Stimulated activated CD4-positive, alpha-beta T cell treated with anti-CD3 and anti-CD28 coated beads, TNF-alpha, amount 100 ng/mL, for 1 hour (primary cell): ENCODE data around the gene NDUFA6.
"Not testable (repeated sequence)": the region's sequence is repeated elsewhere in the genome, so short reads cannot be mapped to it uniquely, and the experiment has no call there.

ENCODE experiments used
- DNase-seq, 3 donors: peaks; one replicate each; pipeline ENCODE4 v3.0.0-alpha.2; 2020; ENCODE audit warnings: low read depth in 3 of 3, low spot score in 1 of 3

NDUFA6 gene

DNA sequence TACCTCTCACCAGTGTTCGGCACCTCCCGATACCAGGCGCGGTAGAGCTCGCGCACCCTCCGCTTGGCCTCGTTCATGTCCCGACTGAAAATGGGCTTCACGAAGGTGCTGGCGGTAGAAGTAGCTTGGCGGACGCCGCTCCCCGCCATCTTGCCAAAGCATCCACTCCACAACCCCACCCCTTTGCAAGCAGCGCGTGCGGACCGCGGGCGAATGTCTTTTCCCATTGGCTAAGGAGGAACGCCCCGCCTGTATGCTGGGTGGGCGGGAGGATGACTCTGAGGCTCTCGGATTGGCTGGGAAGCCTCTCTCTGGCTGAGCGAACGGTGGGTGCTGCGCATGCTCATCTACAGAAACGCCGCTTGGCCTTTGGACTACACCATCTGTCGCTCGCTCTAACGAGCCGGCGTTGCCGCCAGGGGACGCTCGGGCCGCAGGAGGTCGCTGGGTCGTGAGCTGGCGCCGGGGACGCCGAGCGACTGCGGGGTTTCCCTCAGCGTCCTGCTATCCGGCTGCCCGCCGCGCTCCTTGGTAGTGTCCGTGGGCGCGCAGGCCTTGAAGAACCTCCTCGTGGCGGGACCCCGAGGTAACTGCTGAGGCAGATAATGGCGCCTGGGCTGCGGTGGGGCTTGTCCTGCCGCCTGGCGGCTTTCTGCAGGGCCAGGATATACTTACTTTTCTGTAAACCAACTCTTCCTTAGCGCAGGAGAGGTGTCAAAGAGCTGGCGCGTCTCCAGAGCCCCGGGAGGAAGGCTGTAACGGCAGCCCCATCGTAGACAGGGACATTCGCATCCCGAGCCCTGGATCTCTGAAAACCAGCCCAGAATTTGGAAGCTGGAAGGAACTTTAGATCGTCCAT, at the start of gene NDUFA6:
NDUFA6 (minus strand) TSS at position 177 of the 859 bp plus-strand sequence; CDS start at position 149, 28 bp downstream.
- peak; percentile 92 to 98 (median 96) for DNase-seq

DNA sequence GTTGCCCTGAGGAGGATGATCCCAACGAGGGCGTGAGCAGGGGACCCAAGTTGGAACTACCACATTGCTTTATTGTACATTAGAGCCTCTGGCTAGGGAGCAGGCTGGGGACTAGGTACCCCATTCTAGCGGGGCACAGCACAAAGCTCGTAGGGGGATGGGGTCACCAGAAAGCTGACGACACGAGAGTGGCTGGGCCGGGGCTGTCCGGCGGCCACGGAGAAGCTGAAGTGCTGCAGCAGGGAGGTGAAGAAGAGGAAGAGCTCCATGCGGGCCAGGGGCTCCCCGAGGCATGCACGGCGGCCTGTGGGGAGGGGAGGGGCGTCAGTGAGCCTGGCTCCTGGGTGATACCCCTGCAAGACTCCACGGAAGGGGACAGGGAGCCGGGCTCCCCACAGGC, 49.6 kb upstream of the NDUFA6 start:
- not testable (repeated sequence) for DNase-seq

DNA sequence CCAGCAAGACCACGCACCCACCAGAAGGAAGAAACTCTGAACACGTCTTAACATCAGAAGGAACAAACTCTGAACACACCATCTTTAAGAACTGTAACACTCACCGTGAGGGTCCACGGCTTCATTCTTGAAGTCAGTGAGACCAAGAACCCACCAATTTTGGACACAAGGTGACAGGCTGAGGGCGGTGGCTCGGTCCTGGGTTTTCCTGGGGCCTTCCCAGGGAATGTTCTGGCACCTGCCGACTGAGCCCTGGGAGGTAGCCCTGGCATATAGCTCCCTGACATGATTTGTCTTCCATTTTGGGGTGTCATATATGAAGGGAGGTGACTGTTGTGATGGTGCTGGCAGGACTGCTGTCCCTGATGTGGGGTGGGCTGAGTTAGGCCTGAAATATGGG, 48.9 kb upstream of the NDUFA6 start:
- not testable (repeated sequence) for DNase-seq

DNA sequence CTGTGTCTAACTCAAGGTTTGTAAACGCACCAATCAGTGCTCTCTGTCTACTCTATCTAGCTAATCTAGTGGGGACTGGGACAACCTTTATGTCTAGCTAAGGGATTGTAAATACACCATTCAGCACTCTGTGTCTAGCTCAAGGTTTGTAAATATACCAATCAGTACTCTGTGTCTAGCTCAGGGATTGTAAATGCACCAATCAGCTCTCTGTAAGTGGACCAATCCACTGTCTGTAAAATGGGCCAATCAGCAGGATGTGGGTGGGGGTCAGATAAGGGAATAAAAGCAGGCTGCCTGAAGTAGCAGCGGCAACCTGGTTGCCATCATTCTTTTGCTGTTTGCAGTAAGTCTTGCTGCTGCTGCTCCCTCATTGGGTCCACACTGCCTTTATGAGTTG, 48.4 kb upstream of the NDUFA6 start:
- no peak for DNase-seq

DNA sequence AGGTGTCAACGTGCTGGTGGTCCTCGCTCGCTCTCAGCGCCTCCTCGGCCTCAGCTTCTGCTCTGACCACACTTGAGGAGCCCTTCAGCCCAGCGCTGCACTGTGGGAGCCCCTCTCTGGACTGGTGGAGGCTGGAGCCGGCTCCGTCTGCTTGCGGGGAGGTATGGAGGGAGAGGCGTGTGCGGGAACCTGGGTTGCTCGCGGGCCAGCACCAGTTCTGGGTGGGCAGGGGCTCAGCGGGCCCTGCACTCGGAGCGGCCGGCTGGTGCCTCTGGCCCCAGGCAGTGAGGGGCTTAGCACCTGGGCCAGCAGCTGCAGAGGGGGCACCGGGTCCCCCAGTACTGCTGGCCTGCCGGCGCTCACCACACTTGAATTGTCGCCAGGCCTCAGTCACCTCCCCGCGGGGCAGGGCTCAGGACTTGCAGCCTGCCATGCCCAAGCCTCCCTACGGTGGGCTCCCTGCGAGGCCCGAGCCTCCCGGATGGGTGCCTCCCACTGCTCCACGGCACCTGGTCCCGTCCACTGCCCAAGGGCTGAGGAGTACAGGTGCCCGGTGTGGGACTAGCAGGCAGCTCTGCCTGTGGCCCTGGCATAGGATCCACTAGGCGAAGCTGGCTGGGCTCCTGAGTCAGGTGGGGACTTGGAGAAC, 47.7 kb upstream of the NDUFA6 start:
- no peak for DNase-seq

DNA sequence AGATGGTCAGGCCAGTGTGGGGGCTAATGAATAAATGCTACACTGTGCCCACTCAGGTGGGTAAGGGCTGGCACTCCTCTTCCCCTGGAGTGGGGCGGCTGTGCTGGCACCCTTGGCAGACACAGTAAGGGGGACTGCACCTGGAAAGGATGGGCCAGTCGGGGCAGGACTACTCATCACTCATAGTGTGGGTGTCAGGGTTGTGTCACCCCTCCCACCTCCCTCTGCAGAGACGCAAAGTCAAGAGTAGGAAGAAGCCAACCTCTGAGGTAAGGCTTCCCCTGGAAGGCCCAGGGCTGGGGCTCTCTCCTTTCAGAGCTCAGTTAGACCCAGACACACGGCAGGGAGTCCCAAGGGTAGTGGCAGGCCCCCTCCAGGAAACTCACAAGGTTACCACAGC, 45.1 kb upstream of the NDUFA6 start:
- not testable (repeated sequence) for DNase-seq

DNA sequence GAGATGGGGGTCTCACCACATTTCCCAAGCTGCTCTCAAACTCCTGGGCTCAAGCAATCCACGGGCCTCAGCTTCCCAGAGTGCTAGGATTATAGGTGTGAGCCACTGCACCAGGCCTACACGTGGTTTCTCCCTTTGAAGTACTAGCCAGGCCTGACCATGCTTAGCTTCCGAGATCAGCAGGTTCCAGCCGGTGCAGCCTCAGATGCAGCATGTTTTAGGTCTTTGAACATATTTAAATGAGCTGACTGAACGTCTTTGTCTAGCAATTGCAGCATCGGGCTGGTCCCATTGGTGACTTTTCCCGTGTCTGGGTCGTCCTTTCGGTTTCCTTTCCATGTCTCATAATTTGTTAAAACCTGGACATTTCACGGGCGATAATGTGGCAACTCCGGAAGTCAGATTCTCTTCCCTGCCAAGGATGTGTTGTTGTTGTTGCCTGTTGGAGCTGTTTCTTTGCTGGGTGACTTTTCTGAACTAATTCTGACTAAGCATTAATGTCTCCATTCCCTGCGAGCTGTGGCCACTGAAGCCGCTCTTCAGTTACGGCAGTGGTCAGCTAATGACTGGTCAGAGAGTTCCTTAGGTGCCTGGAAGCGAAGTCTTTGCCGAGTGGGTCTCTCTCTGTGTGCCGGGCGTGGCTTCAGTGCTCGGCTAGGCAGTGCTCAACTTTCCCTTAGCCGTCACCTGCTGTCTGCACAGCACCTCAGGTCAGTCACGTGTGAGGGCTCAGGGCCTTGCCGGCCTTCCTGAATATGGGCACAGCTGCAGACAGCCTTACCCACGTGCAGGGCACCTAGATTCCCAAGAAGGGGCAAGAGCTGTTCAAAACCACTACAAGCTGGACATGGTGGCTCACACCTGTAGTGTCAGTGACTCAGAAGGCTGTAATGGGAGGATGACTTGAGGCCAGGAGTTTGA, 43.8 kb upstream of the NDUFA6 start:
- no peak for DNase-seq

DNA sequence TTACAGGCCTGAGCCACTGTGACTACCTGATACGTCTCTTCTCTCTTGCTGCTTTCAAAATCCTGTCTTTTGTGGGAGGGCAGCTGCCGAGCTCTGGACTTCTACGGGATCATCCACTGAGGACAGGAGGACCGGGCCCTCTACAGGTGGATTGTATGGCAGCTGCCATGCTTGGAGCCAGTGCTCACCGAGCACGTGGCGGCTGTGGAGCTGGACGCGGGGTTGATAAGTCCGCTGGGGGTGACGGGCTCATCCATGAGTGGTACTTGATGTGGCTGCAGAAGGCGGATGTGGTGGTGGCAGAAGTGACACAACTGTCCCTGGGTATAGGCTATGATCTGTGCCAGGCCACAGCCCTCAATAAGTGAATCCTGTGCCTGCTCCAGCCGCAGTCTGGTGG, 41.9 kb upstream of the NDUFA6 start:
- no peak for DNase-seq

DNA sequence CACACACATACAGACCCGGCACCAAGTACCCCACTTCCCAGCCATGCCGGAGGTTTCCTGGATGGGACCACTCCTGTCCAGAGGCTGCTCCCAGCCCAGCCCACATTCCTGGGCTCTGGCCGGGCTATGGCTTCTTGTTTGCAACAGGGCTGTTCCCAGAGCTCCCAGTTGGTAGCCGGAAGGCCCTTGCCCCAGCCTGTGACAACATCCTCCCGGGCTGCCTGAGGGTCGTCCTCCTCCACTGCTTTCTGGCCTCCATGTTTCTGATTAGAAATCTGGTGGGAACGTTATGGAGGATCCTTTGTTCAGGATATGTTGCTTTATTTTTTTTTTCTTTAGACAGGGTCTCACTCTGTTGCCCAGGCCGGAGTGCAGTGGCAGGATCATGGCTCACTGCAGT, 41.0 kb upstream of the NDUFA6 start:
- DNase-seq: no peak

DNA sequence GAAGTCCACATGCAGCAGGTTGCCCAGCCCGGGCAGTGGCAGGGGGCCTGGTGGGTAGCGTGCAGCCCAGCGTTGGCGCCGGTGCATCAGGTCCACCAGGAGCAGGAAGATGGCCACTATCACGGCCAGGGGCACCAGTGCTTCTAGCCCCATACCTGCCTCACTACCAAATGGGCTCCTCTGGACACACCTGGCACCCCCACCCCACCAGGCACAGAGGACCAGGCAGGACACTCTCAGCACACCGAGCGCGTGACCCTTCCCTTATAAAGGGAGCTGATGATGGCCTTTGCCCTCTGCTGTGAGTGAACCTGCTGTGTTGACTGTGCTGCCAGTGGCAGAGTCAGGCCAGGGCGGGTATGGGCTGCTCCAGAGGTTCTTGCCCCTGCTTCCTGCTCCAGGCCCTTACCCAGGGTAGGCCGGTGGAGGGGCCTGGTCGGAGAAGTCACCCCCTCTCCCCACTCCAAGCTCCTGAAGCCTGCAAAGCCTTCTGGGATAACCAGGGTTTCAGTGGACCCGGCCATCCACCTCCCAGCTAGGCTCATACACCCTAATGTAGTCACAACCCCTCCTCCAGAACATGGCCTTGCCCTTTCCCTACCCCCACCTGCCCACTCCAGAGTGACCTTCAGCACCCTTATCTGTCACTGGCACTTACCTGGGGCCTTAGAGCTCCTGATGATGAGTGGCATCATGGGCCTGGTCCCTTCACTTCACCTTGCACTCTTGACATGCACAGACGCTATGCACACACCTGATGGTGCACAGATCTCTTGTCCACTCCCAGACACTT, 40.3 kb upstream of the NDUFA6 start, which contains the start of gene CYP2D6:
CYP2D6 (minus strand) TSS at position 172 of the 793 bp plus-strand sequence; CDS start at position 153, 19 bp downstream.
- not testable (repeated sequence) for DNase-seq

DNA sequence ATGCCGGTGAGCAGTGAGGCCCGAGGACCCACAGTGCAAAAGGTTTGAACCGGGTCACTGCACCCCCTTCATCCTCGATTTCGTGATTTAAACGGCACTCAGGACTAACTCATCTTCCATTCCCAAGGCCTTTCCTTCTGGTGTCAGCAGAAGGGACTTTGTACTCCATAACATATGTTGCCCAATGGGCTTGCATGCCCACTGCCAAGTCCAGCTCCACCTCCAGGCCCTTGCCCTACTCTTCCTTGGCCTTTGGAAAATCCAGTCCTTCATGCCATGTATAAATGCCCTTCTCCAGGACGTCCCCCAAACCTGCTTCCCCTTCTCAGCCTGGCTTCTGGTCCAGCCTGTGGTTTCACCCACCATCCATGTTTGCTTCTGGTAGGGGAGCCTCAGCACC, 39.6 kb upstream of the NDUFA6 start:
- not testable (repeated sequence) for DNase-seq

DNA sequence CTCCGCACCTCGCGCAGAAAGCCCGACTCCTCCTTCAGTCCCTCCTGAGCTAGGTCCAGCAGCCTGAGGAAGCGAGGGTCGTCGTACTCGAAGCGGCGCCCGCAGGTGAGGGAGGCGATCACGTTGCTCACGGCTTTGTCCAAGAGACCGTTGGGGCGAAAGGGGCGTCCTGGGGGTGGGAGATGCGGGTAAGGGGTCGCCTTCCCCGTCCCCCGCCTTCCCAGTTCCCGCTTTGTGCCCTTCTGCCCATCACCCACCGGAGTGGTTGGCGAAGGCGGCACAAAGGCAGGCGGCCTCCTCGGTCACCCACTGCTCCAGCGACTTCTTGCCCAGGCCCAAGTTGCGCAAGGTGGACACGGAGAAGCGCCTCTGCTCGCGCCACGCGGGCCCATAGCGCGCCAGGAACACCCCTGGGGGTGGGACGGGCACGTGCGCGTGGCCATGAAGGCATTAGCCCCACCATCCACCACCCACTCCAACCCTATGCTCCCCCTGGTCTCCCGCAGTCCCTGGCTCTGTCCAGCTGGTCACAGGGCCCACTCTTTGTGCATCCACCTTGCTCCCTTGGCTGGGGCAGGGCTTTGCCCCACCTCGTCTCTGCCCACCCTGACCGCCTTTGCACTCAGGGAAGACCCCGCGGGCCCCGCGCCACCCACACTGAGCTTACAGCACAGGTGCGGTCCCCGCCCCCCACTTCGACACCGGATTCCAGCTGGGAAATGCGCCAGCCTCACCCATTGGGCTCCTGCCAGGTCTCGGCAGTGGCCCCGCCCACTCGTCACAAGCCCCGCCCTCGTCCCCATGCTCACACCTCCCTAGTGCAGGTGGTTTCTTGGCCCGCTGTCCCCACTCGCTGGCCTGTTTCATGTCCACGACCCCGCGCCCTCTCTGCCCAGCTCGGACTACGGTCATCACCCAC, 38.5 kb upstream of the NDUFA6 start:
- not testable (repeated sequence) for DNase-seq

DNA sequence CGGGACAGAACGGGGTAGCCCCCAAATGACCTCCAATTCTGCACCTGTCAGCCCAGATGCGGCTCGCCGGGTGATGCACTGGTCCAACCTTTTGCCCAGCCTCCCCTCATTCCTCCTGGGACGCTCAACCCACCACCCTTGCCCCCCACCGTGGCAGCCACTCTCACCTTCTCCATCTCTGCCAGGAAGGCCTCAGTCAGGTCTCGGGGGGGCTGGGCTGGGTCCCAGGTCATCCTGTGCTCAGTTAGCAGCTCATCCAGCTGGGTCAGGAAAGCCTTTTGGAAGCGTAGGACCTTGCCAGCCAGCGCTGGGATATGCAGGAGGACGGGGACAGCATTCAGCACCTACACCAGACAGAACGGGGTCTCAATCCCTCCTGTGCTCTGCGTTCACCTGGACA, 37.4 kb upstream of the NDUFA6 start:
- DNase-seq: not testable (repeated sequence)

DNA sequence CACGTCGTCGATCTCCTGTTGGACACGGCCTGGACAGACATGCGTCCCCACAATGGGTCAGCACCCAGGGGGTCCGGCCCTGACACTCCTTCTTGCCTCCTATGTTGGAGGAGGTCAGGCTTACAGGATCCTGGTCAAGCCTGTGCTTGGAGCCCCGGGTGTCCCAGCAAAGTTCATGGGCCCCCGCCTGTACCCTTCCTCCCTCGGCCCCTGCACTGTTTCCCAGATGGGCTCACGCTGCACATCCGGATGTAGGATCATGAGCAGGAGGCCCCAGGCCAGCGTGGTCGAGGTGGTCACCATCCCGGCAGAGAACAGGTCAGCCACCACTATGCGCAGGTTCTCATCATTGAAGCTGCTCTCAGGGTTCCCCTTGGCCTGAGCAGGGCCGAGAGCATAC, 37.0 kb upstream of the NDUFA6 start:
- no peak for DNase-seq

DNA sequence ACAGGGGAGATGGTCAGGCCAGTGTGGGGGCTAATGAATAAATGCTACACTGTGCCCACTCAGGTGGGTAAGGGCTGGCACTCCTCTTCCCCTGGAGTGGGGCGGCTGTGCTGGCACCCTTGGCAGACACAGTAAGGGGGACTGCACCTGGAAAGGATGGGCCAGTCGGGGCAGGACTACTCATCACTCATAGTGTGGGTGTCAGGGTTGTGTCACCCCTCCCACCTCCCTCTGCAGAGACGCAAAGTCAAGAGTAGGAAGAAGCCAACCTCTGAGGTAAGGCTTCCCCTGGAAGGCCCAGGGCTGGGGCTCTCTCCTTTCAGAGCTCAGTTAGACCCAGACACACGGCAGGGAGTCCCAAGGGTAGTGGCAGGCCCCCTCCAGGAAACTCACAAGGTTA, 33.0 kb upstream of the NDUFA6 start:
- not testable (repeated sequence) for DNase-seq

DNA sequence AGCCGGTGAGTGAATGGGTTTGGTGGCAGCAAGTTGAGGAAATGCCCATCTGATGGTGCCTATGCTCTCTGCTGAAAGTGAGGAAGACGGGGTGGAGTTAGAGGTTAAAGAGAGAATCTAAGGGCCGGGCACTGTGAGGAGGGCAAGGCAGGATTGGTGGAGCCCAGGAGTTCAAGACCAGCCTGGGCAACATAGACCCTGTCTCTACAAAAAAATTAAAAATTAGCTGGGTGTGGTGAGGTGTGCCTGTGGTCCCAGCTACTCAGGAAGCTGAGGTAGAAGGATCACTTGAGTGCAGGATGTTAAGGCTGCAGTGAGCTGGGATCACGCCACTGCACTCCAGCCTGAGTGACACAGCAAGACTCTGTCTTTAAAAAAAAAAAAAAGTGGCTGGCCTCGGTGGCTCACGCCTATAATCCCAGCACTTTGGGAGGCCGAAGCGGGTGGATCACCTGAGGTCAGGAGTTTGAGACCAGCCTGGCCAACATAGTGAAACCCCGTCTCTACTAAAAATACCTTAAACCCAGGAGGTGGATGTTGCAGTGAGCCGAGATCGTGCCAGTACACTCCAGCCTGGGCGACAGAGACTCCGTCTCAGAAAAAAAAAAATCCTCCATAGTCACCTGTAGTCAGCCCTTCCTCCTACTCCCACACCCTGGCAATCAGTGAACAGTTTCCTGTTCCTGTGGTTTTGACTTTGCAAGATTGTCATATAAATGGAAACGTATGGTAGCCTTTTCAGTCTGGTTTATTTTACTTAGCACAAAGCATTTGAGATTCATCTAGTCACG, 29.9 kb upstream of the NDUFA6 start:
- DNase-seq: peak in 1 of 3 donors; percentile 7

DNA sequence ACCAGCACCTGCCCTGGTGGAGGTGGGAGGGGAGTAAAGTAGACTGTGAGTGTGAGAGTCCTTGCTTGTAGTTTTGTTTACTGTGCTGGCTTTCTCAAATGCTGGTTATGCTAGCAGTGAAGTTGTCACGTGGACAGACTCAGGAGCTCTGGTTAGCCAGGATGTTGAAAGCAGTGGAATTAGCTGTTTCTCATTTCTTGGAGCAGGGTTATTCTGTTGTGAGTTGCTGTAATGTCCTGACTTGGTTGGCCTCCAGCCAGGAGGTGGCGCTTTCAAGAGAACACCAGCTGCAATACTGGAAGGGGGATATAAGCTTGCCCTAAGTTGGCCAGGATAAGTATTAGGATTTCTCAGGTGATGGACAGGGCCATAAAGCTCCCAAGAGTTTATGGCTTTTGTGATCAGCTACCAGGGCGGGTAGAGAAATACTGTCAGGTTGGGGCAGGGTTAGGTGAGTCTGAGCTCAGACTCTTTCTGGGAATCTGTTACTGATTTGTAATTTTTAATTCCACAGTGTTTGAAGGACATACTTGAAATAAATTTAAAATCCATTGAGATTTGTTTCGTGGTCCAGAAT, 26.4 kb upstream of the NDUFA6 start:
- no peak for DNase-seq

DNA sequence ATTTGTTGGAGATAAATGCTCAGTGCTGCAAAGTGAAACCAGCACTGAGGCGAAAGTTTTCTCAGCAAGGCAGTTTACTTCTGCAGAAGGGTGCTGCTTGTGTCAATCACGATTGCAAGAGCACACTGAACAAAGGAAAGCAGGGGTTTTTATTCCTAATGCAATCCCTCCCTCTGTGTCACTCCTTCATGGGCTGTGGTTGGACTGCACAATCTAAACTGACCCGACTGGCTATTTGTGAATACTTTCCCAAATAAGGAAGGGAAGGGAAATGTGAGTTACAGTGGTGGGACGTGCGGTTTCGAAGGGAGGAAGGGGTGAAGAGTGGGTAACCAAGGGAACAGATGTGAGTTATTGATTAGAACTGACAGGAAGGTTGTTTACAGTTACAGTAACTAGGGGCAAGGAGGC, 24.9 kb upstream of the NDUFA6 start:
- DNase-seq: not testable (repeated sequence)
